Testis (tissue), 3 donors: ENCODE measurements around the gene MSI2. TPM values are rescaled to one million over a fixed set of nuclear protein-coding genes. Genes with fewer than 3 reads are reported as not detected.

Experiments used
- DNase-seq: peaks from one replicate; pipeline ENCODE4 v3.0.0-alpha.2; 2019
- H3K27ac ChIP-seq, 2 donors: fragments of 200-600 bp; sonication (generic); one replicate each; pipeline ENCODE4 v1.5.1; 2019
- H3K27me3 ChIP-seq: fragments of 200-600 bp; sonication (generic); one replicate; pipeline ENCODE4 v1.5.1; 2019
- H3K36me3 ChIP-seq: fragments of 200-600 bp; sonication (generic); one replicate; pipeline ENCODE4 v1.5.1; 2017; ENCODE audit warnings: low read depth; ENCODE audit errors: missing control alignments
- H3K4me1 ChIP-seq: fragments of 200-600 bp; sonication (generic); one replicate; pipeline ENCODE4 v1.5.1; 2019
- H3K4me3 ChIP-seq, 2 donors: fragments of 200-600 bp; sonication (generic); one replicate each; pipeline ENCODE4 v1.5.1; 2017 to 2019
- H3K9me3 ChIP-seq: fragments of 200-600 bp; sonication (generic); one replicate; pipeline ENCODE4 v1.5.1; 2017
- POLR2A ChIP-seq: fragments of 450-650 bp; IDR thresholded peaks from one replicate; pipeline ENCODE4 v1.6.1; 2017; ENCODE audit warnings: antibody characterized with exemption, mild to moderate bottlenecking, moderate library complexity
- WGBS, 2 donors: methylation state at CpG; one replicate each; pipeline ENCODE4 v1.1.5; 2018; 5-methylcytosine and 5-hydroxymethylcytosine counted together
- intact Hi-C: fragments of 100-400 bp; cut with DNase I; formaldehyde crosslinking; loops from one replicate; pipeline ENCODE4 v1.15.1; 2023; ENCODE audit warnings: low total_unique reads
- polyA plus RNA-seq: library from polyadenylated mRNA; stranded (reverse); fragments of 350-450 nt; fragmentation: Illumina TruSeq; extraction: RNeasy Lipid Tissue Mini Kit (QIAGEN cat#74804); gene quantifications from one replicate; pipeline ENCODE4 v1.2.3, GENCODE V29; 2014; ENCODE audit warnings: low read depth, low replicate concordance; ENCODE audit not compliant: insufficient read depth
- total RNA-seq, 2 donors: library from RNA; depleted of rRNA; stranded (reverse); fragments of >200 nt; gene quantifications; one replicate each; pipeline ENCODE4 v1.2.3, GENCODE V29; 2016
- TF ChIP-seq, protein P1 (sequence below), 3 experiments: fragments of 450-650 bp in 2 of 3; fragments of 200-600 bp in 1 of 3; sonication (generic) in 1 of 3; IDR thresholded peaks; one replicate each; pipeline ENCODE4 v1.5.1; 2016 to 2019; ENCODE audit warnings: antibody characterized with exemption in 3 of 3, mild to moderate bottlenecking in 2 of 3, moderate library complexity in 1 of 3

The MSI2 gene
- total and polyA plus RNA-seq, 3 donors from 2014 or later = 46.5 to 106 (median 76.6) TPM

- no peaks in the 10 kb centered on the region for H3K36me3 ChIP-seq
- peaks cover 7% of the 10 kb centered on the region for H3K4me1 ChIP-seq
- WGBS, 2 donors = 91 to 93% methylated on average over 3 of the region's 3 CpGs
- H3K4me3 ChIP-seq = no peak overlapping the region
- H3K9me3 ChIP-seq = no peaks in the 10 kb centered on the region
- no peak for TF ChIP-seq POLR2A
- TF ChIP-seq, protein P1, sequence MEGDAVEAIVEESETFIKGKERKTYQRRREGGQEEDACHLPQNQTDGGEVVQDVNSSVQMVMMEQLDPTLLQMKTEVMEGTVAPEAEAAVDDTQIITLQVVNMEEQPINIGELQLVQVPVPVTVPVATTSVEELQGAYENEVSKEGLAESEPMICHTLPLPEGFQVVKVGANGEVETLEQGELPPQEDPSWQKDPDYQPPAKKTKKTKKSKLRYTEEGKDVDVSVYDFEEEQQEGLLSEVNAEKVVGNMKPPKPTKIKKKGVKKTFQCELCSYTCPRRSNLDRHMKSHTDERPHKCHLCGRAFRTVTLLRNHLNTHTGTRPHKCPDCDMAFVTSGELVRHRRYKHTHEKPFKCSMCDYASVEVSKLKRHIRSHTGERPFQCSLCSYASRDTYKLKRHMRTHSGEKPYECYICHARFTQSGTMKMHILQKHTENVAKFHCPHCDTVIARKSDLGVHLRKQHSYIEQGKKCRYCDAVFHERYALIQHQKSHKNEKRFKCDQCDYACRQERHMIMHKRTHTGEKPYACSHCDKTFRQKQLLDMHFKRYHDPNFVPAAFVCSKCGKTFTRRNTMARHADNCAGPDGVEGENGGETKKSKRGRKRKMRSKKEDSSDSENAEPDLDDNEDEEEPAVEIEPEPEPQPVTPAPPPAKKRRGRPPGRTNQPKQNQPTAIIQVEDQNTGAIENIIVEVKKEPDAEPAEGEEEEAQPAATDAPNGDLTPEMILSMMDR (IDR thresholded peaks at IDR 0.05) = no peak
- intact Hi-C loops = loop anchor here (10.0 kb wide), 1 partner anchor 434 kb away; no protein-coding TSS in a partner anchor
- no peak overlapping the region for H3K27ac ChIP-seq
- no peaks in the 10 kb centered on the region for H3K27me3 ChIP-seq
- no peak for DNase-seq
Measured at GRCh38 chr17:57240648-57241047, 15.7 kb upstream of the MSI2 start.

- intact Hi-C loops = loop anchor here (10.0 kb wide), 1 partner anchor 433 kb away; no protein-coding TSS in a partner anchor
- Histone ChIP-seq H3K9me3 (no peaks in the 10 kb centered on the region), H3K27me3 (no peaks in the 10 kb centered on the region), H3K4me3 (no peak overlapping the region), H3K36me3 (no peaks in the 10 kb centered on the region), H3K4me1 (peaks cover 7% of the 10 kb centered on the region), H3K27ac (no peak overlapping the region)
- TF ChIP-seq, protein P1 (IDR thresholded peaks at IDR 0.05) = no peak
- no peak for TF ChIP-seq POLR2A
- 50 to 52% methylated on average over 7 of the region's 7 CpGs for WGBS, 2 donors
- DNase-seq = peak; percentile 67
Measured at GRCh38 chr17:57242148-57242547, 14.2 kb upstream of the MSI2 start.

DNA sequence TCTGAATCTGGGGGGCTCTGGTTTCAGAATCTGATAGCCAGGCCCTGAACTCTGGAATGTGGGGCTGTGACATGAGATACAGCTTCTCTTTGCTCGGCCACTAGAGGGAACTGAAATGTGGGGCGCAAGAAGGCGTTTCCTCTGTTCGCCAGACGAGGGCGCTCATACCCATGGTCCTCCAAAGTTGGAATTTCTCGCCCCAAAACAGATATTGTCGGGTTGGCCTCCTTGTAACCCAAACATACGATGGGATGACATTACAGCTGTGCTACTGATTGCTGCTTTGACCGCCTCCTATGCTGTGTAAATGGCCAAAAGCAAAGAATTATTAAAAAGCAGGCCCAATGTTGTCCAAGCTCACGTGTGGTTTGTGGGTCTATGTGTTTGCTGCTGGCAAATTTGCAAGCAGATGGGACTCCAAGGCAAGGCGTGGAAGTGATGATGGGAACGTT, 13.1 kb upstream of the MSI2 start:
- intact Hi-C loops = loop anchor here (10.0 kb wide), 1 partner anchor 432 kb away; no protein-coding TSS in a partner anchor
- DNase-seq = peak; percentile 77
- Histone ChIP-seq H3K4me1 (peaks cover 7% of the 10 kb centered on the region), H3K9me3 (no peaks in the 10 kb centered on the region), H3K36me3 (no peaks in the 10 kb centered on the region), H3K27me3 (no peaks in the 10 kb centered on the region), H3K4me3 (no peak overlapping the region), H3K27ac (no peak overlapping the region)
- TF ChIP-seq, protein P1 (IDR thresholded peaks at IDR 0.05) = peak; percentile 93 to 98 (median 94)
- TF ChIP-seq POLR2A = no peak
- 34 to 35% methylated on average over 13 of the region's 13 CpGs for WGBS, 2 donors

- intact Hi-C loops = loop anchor here (10.0 kb wide), 1 partner anchor 429 kb away; no protein-coding TSS in a partner anchor
- no peak overlapping the region for H3K27ac ChIP-seq
- no peaks in the 10 kb centered on the region for H3K27me3 ChIP-seq
- TF ChIP-seq POLR2A = no peak
- TF ChIP-seq, protein P1 (IDR thresholded peaks at IDR 0.05) = no peak
- no peaks in the 10 kb centered on the region for H3K36me3 ChIP-seq
- no peaks in the 10 kb centered on the region for H3K9me3 ChIP-seq
- no peak overlapping the region for H3K4me3 ChIP-seq
- 82 to 86% methylated on average over 10 of the region's 10 CpGs for WGBS, 2 donors
- DNase-seq = no peak
- peaks cover 7% of the 10 kb centered on the region for H3K4me1 ChIP-seq
Measured at GRCh38 chr17:57245786-57246185, 10.5 kb upstream of the MSI2 start.

DNA sequence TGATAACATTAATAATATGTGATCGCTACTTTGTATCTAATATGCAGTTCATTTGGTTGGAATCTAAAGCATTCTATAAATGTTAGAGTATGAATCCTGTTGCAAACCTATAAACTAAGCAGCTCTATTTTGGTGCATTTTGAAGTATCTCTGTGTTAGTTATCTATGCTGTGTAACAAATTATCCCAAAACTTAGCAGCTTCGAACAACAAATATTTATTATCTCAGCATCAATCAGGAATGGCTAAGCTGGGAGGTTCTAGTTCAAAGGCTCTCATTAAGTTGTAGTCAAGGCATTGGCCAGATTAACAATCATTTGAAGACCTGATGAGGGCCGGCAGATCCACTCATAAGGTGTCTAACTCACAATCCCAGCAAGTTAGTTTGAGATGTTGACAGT, 10.1 kb upstream of the MSI2 start:
- intact Hi-C loops = loop anchor here (10.0 kb wide), 1 partner anchor 429 kb away; no protein-coding TSS in a partner anchor
- H3K36me3 ChIP-seq = no peaks in the 10 kb centered on the region
- no peak for TF ChIP-seq POLR2A
- TF ChIP-seq, protein P1 (IDR thresholded peaks at IDR 0.05) = no peak
- H3K27me3 ChIP-seq = no peaks in the 10 kb centered on the region
- no peaks in the 10 kb centered on the region for H3K9me3 ChIP-seq
- no peak for DNase-seq
- 86 to 93% methylated on average over 3 of the region's 3 CpGs for WGBS, 2 donors
- H3K4me3 ChIP-seq = no peak overlapping the region
- H3K4me1 ChIP-seq = peaks cover 7% of the 10 kb centered on the region
- H3K27ac ChIP-seq = no peak overlapping the region
